Neural cell (in vitro differentiated cells): ENCODE data around the gene FIGNL2.

Experiments used
- CTCF ChIP-seq: fragments of 450-650 bp; IDR thresholded peaks from 2 replicates; pipeline ENCODE4 v1.5.1; 2014; ENCODE audit warnings: antibody characterized with exemption, mild to moderate bottlenecking, moderate library complexity; ENCODE audit not compliant: poor library complexity, severe bottlenecking
- EP300 ChIP-seq: fragments of 450-650 bp; conservative IDR thresholded peaks from 2 replicates; pipeline ENCODE4 v1.6.1; 2014; ENCODE audit warnings: antibody characterized with exemption, mild to moderate bottlenecking, moderate library complexity; ENCODE audit not compliant: poor library complexity, severe bottlenecking
- EZH2 ChIP-seq: fragments of 200-600, 300-800 bp; shearing (Covaris generic), sonication (generic); IDR thresholded peaks from 2 replicates; pipeline ENCODE4 v1.6.1; 2014; ENCODE audit warnings: antibody characterized with exemption, low read length, borderline replicate concordance, mild to moderate bottlenecking; ENCODE audit not compliant: insufficient read depth, poor library complexity, severe bottlenecking
- RAD21 ChIP-seq: fragments of 450-650 bp; conservative IDR thresholded peaks from 2 replicates; pipeline ENCODE4 v1.6.1; 2014; ENCODE audit warnings: antibody characterized with exemption, mild to moderate bottlenecking, moderate library complexity
- REST ChIP-seq: IDR thresholded peaks from 2 replicates; pipeline ENCODE4 v1.6.1; 2012; ENCODE audit warnings: borderline replicate concordance

- no peak for TF ChIP-seq RAD21
- no peak for TF ChIP-seq EZH2
- TF ChIP-seq CTCF = no peak
- TF ChIP-seq EP300 = no peak
- TF ChIP-seq REST = no peak
Observed at GRCh38 chr12:51773145-51773869, 75.2 kb downstream of the FIGNL2 start.
